ENCODE data around the gene ESR1.

- TF ChIP-seq CTCF (IDR thresholded peaks at IDR 0.05) (no peak), POLR2A (IDR thresholded peaks at IDR 0.05) (no peak)
Observed at GRCh38 chr6:151963001-151963400, 155.5 kb downstream of the ESR1 start.
